DOHH2 (cell line): Measurements from ENCODE around the gene RAB8B.

ENCODE experiments used
- H3F3A ChIP-seq: fragments of 200-600 bp; sonication (generic), shearing (Covaris generic); 2 replicates; pipeline ENCODE4 v1.6.0; 2016; ENCODE audit warnings: antibody characterized with exemption, mild to moderate bottlenecking; ENCODE audit not compliant: control insufficient read depth, insufficient read depth
- H3K27ac ChIP-seq: fragments of 200-600 bp; sonication (generic); 2 replicates; pipeline ENCODE4 v1.5.1; 2014; ENCODE audit warnings: low read depth, mild to moderate bottlenecking, low read length, moderate library complexity
- H3K27me3 ChIP-seq: fragments of 200-600 bp; sonication (generic); 2 replicates; pipeline ENCODE4 v1.6.1; 2014; ENCODE audit warnings: mild to moderate bottlenecking, low read length, mixed read lengths; ENCODE audit not compliant: control insufficient read depth
- H3K36me3 ChIP-seq: fragments of 200-600 bp; sonication (generic); 2 replicates; pipeline ENCODE4 v1.6.1; 2014; ENCODE audit warnings: mild to moderate bottlenecking, low read length, moderate library complexity, mixed read lengths; ENCODE audit not compliant: control insufficient read depth
- H3K4me1 ChIP-seq: fragments of 200-600 bp; sonication (generic); 2 replicates; pipeline ENCODE4 v1.6.1; 2014; ENCODE audit warnings: mild to moderate bottlenecking, low read length, mixed read lengths; ENCODE audit not compliant: control insufficient read depth
- H3K4me2 ChIP-seq: fragments of 200-600 bp; sonication (generic); 2 replicates; pipeline ENCODE4 v1.6.0; 2014; ENCODE audit warnings: mild to moderate bottlenecking, low read length, moderate library complexity
- H3K4me3 ChIP-seq: fragments of 200-600 bp; sonication (generic); 2 replicates; pipeline ENCODE4 v1.5.1; 2014; ENCODE audit warnings: mild to moderate bottlenecking, low read length, mixed read lengths
- H3K79me2 ChIP-seq: fragments of 200-600 bp; sonication (generic); 2 replicates; pipeline ENCODE4 v1.6.1; 2014; ENCODE audit warnings: mild to moderate bottlenecking, low read length, mixed read lengths; ENCODE audit not compliant: control insufficient read depth
- H3K9me2 ChIP-seq: fragments of 200-600 bp; sonication (generic); replicated peaks from 2 replicates; pipeline ENCODE4 v1.6.1; 2014; ENCODE audit warnings: mild to moderate bottlenecking, low read length, mixed read lengths; ENCODE audit not compliant: control insufficient read depth
- H3K9me3 ChIP-seq: fragments of 200-600 bp; sonication (generic); 2 replicates; pipeline ENCODE4 v1.6.1; 2014; ENCODE audit warnings: antibody characterized with exemption, low read length, mixed read lengths; ENCODE audit not compliant: control insufficient read depth, insufficient read depth
- H4K20me1 ChIP-seq: fragments of 200-600 bp; sonication (generic); 2 replicates; pipeline ENCODE4 v1.6.0; 2014; ENCODE audit warnings: low read depth, mild to moderate bottlenecking, antibody characterized with exemption, low read length, moderate library complexity; ENCODE audit not compliant: control insufficient read depth, insufficient read depth
- CTCF ChIP-seq: fragments of 200-600 bp; sonication (generic); IDR thresholded peaks from one replicate; pipeline ENCODE4 v1.5.1; 2014; ENCODE audit warnings: antibody characterized with exemption, mild to moderate bottlenecking, low read depth, low read length; ENCODE audit not compliant: poor library complexity, severe bottlenecking
- EZH2phosphoT487 ChIP-seq: fragments of 200-600 bp; sonication (generic); IDR thresholded peaks from 2 replicates; pipeline ENCODE4 v1.6.1; 2017; ENCODE audit warnings: borderline replicate concordance, mild to moderate bottlenecking, antibody characterized with exemption, low read length, moderate library complexity, mixed read lengths

Gene RAB8B

GRCh38 chr15:63314409-63314808 is 125.0 kb downstream of the RAB8B start:
- no peaks in the 10 kb centered on the region for H3K9me3 ChIP-seq
- H3F3A ChIP-seq, result no peaks in the 10 kb centered on the region
- no peaks in the 10 kb centered on the region; the same call in 1 of the 2 replicates for H3K4me1 ChIP-seq
- TF ChIP-seq CTCF (no peak), EZH2phosphoT487 (no peak)
- H3K9me2 ChIP-seq, result no peaks in the 10 kb centered on the region
- H3K27ac ChIP-seq, result no peak overlapping the region
- no peak overlapping the region for H3K4me2 ChIP-seq
- H4K20me1 ChIP-seq, result no peaks in the 10 kb centered on the region
- H3K4me3 ChIP-seq, result no peak overlapping the region
- H3K36me3 ChIP-seq, result no peaks in the 10 kb centered on the region
- peaks cover 8% of the 10 kb centered on the region; the same call in 1 of the 2 replicates for H3K27me3 ChIP-seq
- no peaks in the 10 kb centered on the region for H3K79me2 ChIP-seq
